ENCODE measurements around the gene DNAAF3.

The DNAAF3 gene

GRCh38 chr19:55160128-55160985, 6.1 kb downstream of the DNAAF3 start:
- Histone ChIP-seq H3K27me3 (ENCODE audit: insufficient read depth, low read length, poor library complexity) (peaks cover under 1% of the 10 kb centered on the region), H3K4me1 (ENCODE audit: insufficient read depth, low read length) (no peaks in the 10 kb centered on the region), H4K20me1 (ENCODE audit: insufficient read depth, low read length) (no peaks in the 10 kb centered on the region), H3K79me2 (ENCODE audit: insufficient read depth, low read length) (no peaks in the 10 kb centered on the region), H3K4me3 (ENCODE audit: low read depth in 1 of 2, low read length in 2 of 2) (no peak overlapping the region), H2AFZ (ENCODE audit: low read depth, low read length) (no peak overlapping the region), H3K4me2 (ENCODE audit: insufficient read depth, low read length) (no peak overlapping the region), H3K9me3 (ENCODE audit: insufficient read depth, low read length, severe bottlenecking) (no peaks in the 10 kb centered on the region), H3K27ac (ENCODE audit: low read length) (no peak overlapping the region), H3K36me3 (ENCODE audit: insufficient read depth, low read length) (no peaks in the 10 kb centered on the region), H3K9ac (ENCODE audit: low read depth, low read length) (no peak overlapping the region)
- DNase-seq (peak; percentile 93), ATAC-seq (ENCODE audit: insufficient read depth, low read depth) (peak; percentile 96)
- TF ChIP-seq CTCF (IDR thresholded peaks at IDR 0.05; ENCODE audit: borderline replicate concordance, extremely low read depth, low read length, poor library complexity, severe bottlenecking) (peak; percentile 96), EZH2 (IDR thresholded peaks at IDR 0.05; ENCODE audit: borderline replicate concordance, low read depth, low read length, severe bottlenecking) (no peak)

GRCh38 chr19:55158848-55159749, 7.3 kb downstream of the DNAAF3 start:
- Histone ChIP-seq H3K4me2 (ENCODE audit: insufficient read depth, low read length) (no peak overlapping the region), H3K27me3 (ENCODE audit: insufficient read depth, low read length, poor library complexity) (no peaks in the 10 kb centered on the region), H3K79me2 (ENCODE audit: insufficient read depth, low read length) (no peaks in the 10 kb centered on the region), H3K27ac (ENCODE audit: low read length) (no peak overlapping the region), H3K36me3 (ENCODE audit: insufficient read depth, low read length) (no peaks in the 10 kb centered on the region), H3K4me3 (ENCODE audit: low read depth in 1 of 2, low read length in 2 of 2) (no peak overlapping the region), H3K9me3 (ENCODE audit: insufficient read depth, low read length, severe bottlenecking) (no peaks in the 10 kb centered on the region), H3K9ac (ENCODE audit: low read depth, low read length) (no peak overlapping the region), H3K4me1 (ENCODE audit: insufficient read depth, low read length) (0 out of 2 replicates have a peak, but pooled peaks cover under 1% of the 10 kb centered on the region), H4K20me1 (ENCODE audit: insufficient read depth, low read length) (no peaks in the 10 kb centered on the region), H2AFZ (ENCODE audit: low read depth, low read length) (no peak overlapping the region)
- TF ChIP-seq CTCF (IDR thresholded peaks at IDR 0.05; ENCODE audit: borderline replicate concordance, extremely low read depth, low read length, poor library complexity, severe bottlenecking) (no peak), EZH2 (IDR thresholded peaks at IDR 0.05; ENCODE audit: borderline replicate concordance, low read depth, low read length, severe bottlenecking) (no peak)
- DNase-seq (no peak), ATAC-seq (ENCODE audit: insufficient read depth, low read depth) (no peak)

GRCh38 chr19:55158423-55158822, 8.0 kb downstream of the DNAAF3 start:
- no peak overlapping the region for H3K4me3 ChIP-seq (ENCODE audit: low read depth in 1 of 2, low read length in 2 of 2)
- H2AFZ ChIP-seq (ENCODE audit: low read depth, low read length): no peak overlapping the region
- no peaks in the 10 kb centered on the region for H3K36me3 ChIP-seq (ENCODE audit: insufficient read depth, low read length)
- no peak overlapping the region for H3K9ac ChIP-seq (ENCODE audit: low read depth, low read length)
- no peak for TF ChIP-seq CTCF (IDR thresholded peaks at IDR 0.05; ENCODE audit: borderline replicate concordance, extremely low read depth, low read length, poor library complexity, severe bottlenecking)
- H3K27ac ChIP-seq (ENCODE audit: low read length): no peak overlapping the region
- H3K4me2 ChIP-seq (ENCODE audit: insufficient read depth, low read length): no peak overlapping the region
- no peak for ATAC-seq (ENCODE audit: insufficient read depth, low read depth)
- H3K4me1 ChIP-seq (ENCODE audit: insufficient read depth, low read length): peaks cover 7% of the 10 kb centered on the region; the same call in 1 of the 2 replicates
- H4K20me1 ChIP-seq (ENCODE audit: insufficient read depth, low read length): no peaks in the 10 kb centered on the region
- H3K9me3 ChIP-seq (ENCODE audit: insufficient read depth, low read length, severe bottlenecking): no peaks in the 10 kb centered on the region
- H3K27me3 ChIP-seq (ENCODE audit: insufficient read depth, low read length, poor library complexity): no peaks in the 10 kb centered on the region
- H3K79me2 ChIP-seq (ENCODE audit: insufficient read depth, low read length): no peaks in the 10 kb centered on the region
- no peak for DNase-seq
